GM12878 (cell line): ENCODE results near the gene EGFR. TPM values are rescaled to one million over a fixed set of nuclear protein-coding genes. Genes with fewer than 3 reads are reported as not detected.

Source experiments
- ATAC-seq: fragments of 200-7000 bp; cut with Tn5 transposase; 3 replicates; pipeline ENCODE4 v1.9.1; 2020; ENCODE audit warnings: mild to moderate bottlenecking, moderate library complexity
- BruUV-seq: library from RNA; stranded (reverse); fragments of 400-500 nt; replicated peaks from 2 replicates; lab custom pipeline; 2021; lab: Mats Ljungman, UMichigan
- CTCF ChIA-PET: fragments of 300-600 bp; sonication (Branson Sonifier 250); formaldehyde crosslinking; extraction: SDS; loops from one replicate; lab custom pipeline; 2021; ENCODE audit warnings: inconsistent platforms; lab: Yijun Ruan, JAX
- POLR2A ChIA-PET: fragments of 350-600 bp; formaldehyde crosslinking; extraction: SDS; loops from one replicate; lab custom pipeline; 2021; ENCODE audit warnings: inconsistent platforms; lab: Charles Lee
- RAD21 ChIA-PET: fragments of 300-600 bp; sonication (Branson Sonifier 250); formaldehyde crosslinking; loops from one replicate; lab custom pipeline; 2023; ENCODE audit warnings: antibody characterized with exemption; ENCODE audit not compliant: unreplicated experiment; lab: Charles Lee
- SMC1A ChIA-PET: fragments of 300-600 bp; sonication (Branson Sonifier 250); formaldehyde crosslinking; loops from one replicate; lab custom pipeline; 2023; ENCODE audit not compliant: unreplicated experiment, uncharacterized antibody; lab: Charles Lee
- DNase-seq: peaks from one replicate; pipeline ENCODE4 v3.0.0-alpha.2; 2011; ENCODE audit warnings: low read depth, low spot score
- FAIRE-seq: peaks from 3 replicates; lab custom pipeline; 2011; peaks lifted over from hg19 to GRCh38; lab: Jason Lieb, UNC
- H2AFZ ChIP-seq: 2 replicates; pipeline ENCODE4 v1.6.0; 2011; ENCODE audit warnings: low read depth, low read length, control low read depth; ENCODE audit not compliant: control insufficient read depth
- H3K27ac ChIP-seq: 2 replicates; pipeline ENCODE4 v1.5.1; 2011; ENCODE audit warnings: control low read depth; ENCODE audit not compliant: control insufficient read depth, insufficient read depth
- H3K27me3 ChIP-seq, 2 experiments: replicated peaks in 1 of 2; 2 replicates each; pipeline versions ENCODE4 v1.6.0 to v1.6.1; 2011; ENCODE audit warnings: low read length in 1 of 2; ENCODE audit not compliant: control insufficient read depth in 2 of 2, insufficient read depth in 2 of 2
- H3K36me3 ChIP-seq, 2 experiments: 2 replicates each; pipeline ENCODE4 v1.5.1; 2011; ENCODE audit warnings: low read length in 1 of 2; ENCODE audit not compliant: control insufficient read depth in 2 of 2, insufficient read depth in 2 of 2
- H3K4me1 ChIP-seq: 2 replicates; pipeline ENCODE4 v1.6.1; 2011; ENCODE audit warnings: mild to moderate bottlenecking, low read length, moderate library complexity, mixed read lengths; ENCODE audit not compliant: control insufficient read depth, insufficient read depth
- H3K4me2 ChIP-seq: 2 replicates; pipeline ENCODE4 v1.6.0; 2011; ENCODE audit warnings: control low read depth; ENCODE audit not compliant: control insufficient read depth, insufficient read depth
- H3K4me3 ChIP-seq: fragments of 200-600 bp; sonication (generic); 2 replicates; pipeline ENCODE4 v1.5.1; 2016
- H3K79me2 ChIP-seq: 2 replicates; pipeline ENCODE4 v1.6.0; 2011; ENCODE audit warnings: low read length; ENCODE audit not compliant: control insufficient read depth, insufficient read depth
- H3K9ac ChIP-seq: 2 replicates; pipeline ENCODE4 v1.8.0; 2011; ENCODE audit warnings: low read length, control low read depth, mixed read lengths; ENCODE audit not compliant: control insufficient read depth, insufficient read depth
- H3K9me3 ChIP-seq: replicated peaks from 3 replicates; pipeline ENCODE4 v1.5.1; 2011; ENCODE audit warnings: mild to moderate bottlenecking, low read length; ENCODE audit not compliant: control insufficient read depth, insufficient read depth
- H4K20me1 ChIP-seq: 2 replicates; pipeline ENCODE4 v1.6.0; 2011; ENCODE audit not compliant: control insufficient read depth, insufficient read depth
- ATF3 ChIP-seq: IDR thresholded peaks from 2 replicates; pipeline ENCODE4 v1.6.1; 2011; ENCODE audit warnings: low read depth, mild to moderate bottlenecking, low read length, moderate library complexity, borderline replicate concordance; ENCODE audit errors: extremely low read depth
- ATF7 ChIP-seq: fragments of 450-650 bp; IDR thresholded peaks from 2 replicates; pipeline ENCODE4 v1.6.1; 2016; ENCODE audit warnings: low read depth, mild to moderate bottlenecking
- BRCA1 ChIP-seq: IDR thresholded peaks from 2 replicates; pipeline ENCODE4 v1.6.1; 2011; ENCODE audit warnings: low read depth, low read length, improper control_type of control experiment
- CTCF ChIP-seq, 3 experiments: IDR thresholded peaks in 2 of 3; conservative IDR thresholded peaks in 1 of 3; 2 replicates each; pipeline ENCODE4 v1.5.1; 2011; ENCODE audit warnings: low read depth in 3 of 3, low read length in 3 of 3, mild to moderate bottlenecking in 3 of 3, control low read depth in 2 of 3, moderate library complexity in 2 of 3, inconsistent platforms in 1 of 3, mixed read lengths in 1 of 3; ENCODE audit not compliant: control insufficient read depth in 2 of 3, insufficient read depth in 1 of 3; ENCODE audit errors: extremely low read depth in 1 of 3
- E2F4 ChIP-seq: IDR thresholded peaks from 2 replicates; pipeline ENCODE4 v1.6.1; 2012; ENCODE audit warnings: low read depth, low read length, improper control_type of control experiment
- ELK1 ChIP-seq: IDR thresholded peaks from 2 replicates; pipeline ENCODE4 v1.6.1; 2012; ENCODE audit warnings: low read depth, low read length, improper control_type of control experiment
- EZH2 ChIP-seq: IDR thresholded peaks from 2 replicates; pipeline ENCODE4 v1.6.1; 2012; ENCODE audit warnings: low read depth, mild to moderate bottlenecking, control low read depth, inconsistent platforms, low read length, borderline replicate concordance; ENCODE audit not compliant: control insufficient read depth
- LARP7 ChIP-seq: fragments of 450-650 bp; IDR thresholded peaks from 2 replicates; pipeline ENCODE4 v1.6.1; 2017; ENCODE audit warnings: mild to moderate bottlenecking
- NR2F1 ChIP-seq: fragments of 450-650 bp; conservative IDR thresholded peaks from 2 replicates; pipeline ENCODE4 v1.6.1; 2017; ENCODE audit warnings: mild to moderate bottlenecking
- NRF1 ChIP-seq: conservative IDR thresholded peaks from 2 replicates; pipeline ENCODE4 v1.6.1; 2011; ENCODE audit warnings: mild to moderate bottlenecking, low read depth, low read length, improper control_type of control experiment
- PAX8 ChIP-seq: fragments of 450-650 bp; IDR thresholded peaks from 2 replicates; pipeline ENCODE4 v1.6.1; 2017; ENCODE audit warnings: mild to moderate bottlenecking, moderate library complexity
- POLR2AphosphoS2 ChIP-seq: IDR thresholded peaks from 2 replicates; pipeline ENCODE4 v1.6.1; 2011; ENCODE audit warnings: low read depth, mild to moderate bottlenecking, low read length, improper control_type of control experiment, moderate library complexity
- POLR2AphosphoS5 ChIP-seq: IDR thresholded peaks from 2 replicates; pipeline ENCODE4 v1.6.1; 2011; ENCODE audit warnings: mild to moderate bottlenecking, low read length, inconsistent platforms
- RELB ChIP-seq: fragments of 450-650 bp; IDR thresholded peaks from 2 replicates; pipeline ENCODE4 v1.6.1; 2017; ENCODE audit warnings: low read depth, mild to moderate bottlenecking, moderate library complexity
- SIN3A ChIP-seq: IDR thresholded peaks from 2 replicates; pipeline ENCODE4 v1.6.1; 2012; ENCODE audit warnings: low read depth, low read length, improper control_type of control experiment
- SREBF2 ChIP-seq: IDR thresholded peaks from 2 replicates; pipeline ENCODE4 v1.6.1; 2012; ENCODE audit warnings: mild to moderate bottlenecking, low read length
- SRF ChIP-seq, 2 experiments: IDR thresholded peaks; 2 replicates each; pipeline ENCODE4 v1.6.1; 2011; ENCODE audit warnings: low read depth in 2 of 2, low read length in 2 of 2, mild to moderate bottlenecking in 1 of 2, moderate library complexity in 1 of 2
- STAT1 ChIP-seq: fragments of 450-650 bp; conservative IDR thresholded peaks from 2 replicates; pipeline ENCODE4 v1.6.1; 2014; ENCODE audit warnings: antibody characterized with exemption, mild to moderate bottlenecking
- ZNF274 ChIP-seq: IDR thresholded peaks from one replicate; pipeline ENCODE4 v1.8.0; 2011; ENCODE audit not compliant: insufficient read length, insufficient read depth
- WGBS: methylation state at CpG from one replicate; pipeline ENCODE4 v1.1.6; 2016; ENCODE audit warnings: low lambda C conversion rate; ENCODE audit not compliant: insufficient replicate concordance, insufficient coverage; ENCODE audit errors: missing lambda C conversion rate; 5-methylcytosine and 5-hydroxymethylcytosine counted together
- in situ Hi-C: fragments of 300-500 bp; cut with MboI; formaldehyde crosslinking; loops from 9 replicates; pipeline ENCODE4 v1.14.3; 2018; ENCODE audit warnings: mixed read lengths
- intact Hi-C: fragments of 100-400 bp; cut with micrococcal nuclease; formaldehyde crosslinking; loops from one replicate; pipeline ENCODE4 v1.14.2; 2022; ENCODE audit not compliant: unreplicated experiment
- polyA plus RNA-seq, 11 experiments: library from polyadenylated mRNA; depleted of rRNA in 4 of 11; unstranded in 6 of 11; stranded (reverse) in 5 of 11; fragments of >200 nt; fragmentation: Nextera tagmentation in 4 of 11; fragmentation: Illumina TruSeq in 1 of 11; extraction: Ambion mirVana in 4 of 11; extraction: Trizol in 1 of 11; gene quantifications; 1 replicate in 1 of 11; 2 replicates in 10 of 11; pipeline versions ENCODE4 v1.2.1 to v1.2.3, GENCODE V29; 2011 to 2016; ENCODE audit warnings: inconsistent platforms in 2 of 11, missing spikeins in 2 of 11, low read depth in 1 of 11
- total RNA-seq, 4 experiments: library from RNA; depleted of rRNA in 3 of 4; stranded (reverse); fragments of >200 nt in 3 of 4; fragmentation: Illumina TruSeq in 1 of 4; extraction: Trizol in 1 of 4; gene quantifications; 2 replicates each; pipeline versions ENCODE4 v1.2.1 to v1.2.3, GENCODE V29; 2013 to 2021

Gene EGFR
- total and polyA plus RNA-seq, 10 of the 15 experiments (the other 5 are each of a cell fraction or from before 2014, with no cell fraction given), result 0.01 to 0.31 TPM; not detected in 8

- ChIA-PET RAD21 (no interaction called here), SMC1A (no interaction called here), POLR2A (no interaction called here), CTCF (no interaction called here)
- BruUV-seq, result no TSS peak
- Histone ChIP-seq H3K4me3 (no peak overlapping the region), H4K20me1 (no peaks in the 10 kb centered on the region), H3K27me3 (peaks cover 0 to 2% of the 10 kb centered on the region in 2 experiments; a peak in 2 of 4 replicates), H3K4me1 (no peaks in the 10 kb centered on the region), H3K79me2 (no peaks in the 10 kb centered on the region), H3K36me3 (no peaks in the 10 kb centered on the region), H2AFZ (no peak overlapping the region), H3K9ac (no peak overlapping the region), H3K9me3 (no peaks in the 10 kb centered on the region), H3K27ac (no peak overlapping the region), H3K4me2 (no peak overlapping the region)
- intact Hi-C loops (no loop called here), in situ Hi-C loops (no loop called here)
- no peak for ATAC-seq
- DNase-seq, result no peak
- FAIRE-seq, result no peak
- 57% methylated on average over 19 of the region's 19 CpGs for WGBS
- no peak for TF ChIP-seq POLR2AphosphoS5
- no peak for TF ChIP-seq CTCF (IDR thresholded peaks at IDR 0.05 in 2 of 3, conservative IDR thresholded peaks at IDR 0.05 in 1 of 3; ENCODE audit: control insufficient read depth in 2 of 3, extremely low read depth in 1 of 3, insufficient read depth in 1 of 3, low read depth in 3 of 3, low read length in 3 of 3)
- no peak for TF ChIP-seq EZH2
- no peak for TF ChIP-seq ELK1
- TF ChIP-seq ZNF274, result no peak
- TF ChIP-seq NR2F1, result no peak
- no peak for TF ChIP-seq ATF7
- TF ChIP-seq ATF3, result no peak
- no peak for TF ChIP-seq PAX8
- TF ChIP-seq POLR2AphosphoS2, result no peak
- TF ChIP-seq E2F4, result no peak
- TF ChIP-seq LARP7, result no peak
- TF ChIP-seq SIN3A, result no peak
- no peak for TF ChIP-seq SREBF2
- no peak for TF ChIP-seq STAT1
- no peak for TF ChIP-seq BRCA1
- TF ChIP-seq SRF (IDR thresholded peaks at IDR 0.05; ENCODE audit: low read depth in 2 of 2, low read length in 2 of 2), result no peak
- no peak for TF ChIP-seq NRF1
- no peak for TF ChIP-seq RELB
Observed at GRCh38 chr7:55180963-55181542, 162.2 kb downstream of the EGFR start.
